GM19240 (cell line): ENCODE results near the gene TUBA4B.
A peak's percentile ranks its signal among the peaks of the same experiment; 100 is the strongest.
"Not testable (repeated sequence)": the region's sequence is repeated elsewhere in the genome, so short reads cannot be mapped to it uniquely, and the experiment has no call there.

Experiments
- DNase-seq: peaks from one replicate; pipeline ENCODE4 v3.0.0; 2011; ENCODE audit warnings: low spot score; ENCODE audit not compliant: insufficient read length

Gene TUBA4B

GRCh38 chr2:219290381-219291171, 37.5 kb downstream of the TUBA4B start:
- no peak for DNase-seq

- no peak for DNase-seq
Observed at GRCh38 chr2:219291394-219291793, 38.4 kb downstream of the TUBA4B start.

GRCh38 chr2:219291910-219292490, 39.0 kb downstream of the TUBA4B start:
- no peak for DNase-seq

- no peak for DNase-seq
Observed at GRCh38 chr2:219292616-219293015, 39.6 kb downstream of the TUBA4B start.

GRCh38 chr2:219293736-219294231, 40.7 kb downstream of the TUBA4B start:
- DNase-seq: no peak

- peak; percentile 96 for DNase-seq
Observed at GRCh38 chr2:219294356-219295351, 41.6 kb downstream of the TUBA4B start.

GRCh38 chr2:219296142-219296541, 43.1 kb downstream of the TUBA4B start:
- no peak for DNase-seq

- no peak for DNase-seq
Observed at GRCh38 chr2:219296631-219297391, 43.8 kb downstream of the TUBA4B start.

GRCh38 chr2:219297766-219298456, 44.9 kb downstream of the TUBA4B start:
- DNase-seq: no peak

- peak; percentile 91 for DNase-seq
Observed at GRCh38 chr2:219298759-219299371, 45.8 kb downstream of the TUBA4B start.

GRCh38 chr2:219299372-219299760, 46.3 kb downstream of the TUBA4B start:
- DNase-seq: no peak

- no peak for DNase-seq
Observed at GRCh38 chr2:219300022-219300421, 47.0 kb downstream of the TUBA4B start.

- no peak for DNase-seq
Observed at GRCh38 chr2:219302412-219302968, 49.4 kb downstream of the TUBA4B start.

- DNase-seq: no peak
Observed at GRCh38 chr2:219304223-219304622, 51.2 kb downstream of the TUBA4B start.

- no peak for DNase-seq
Observed at GRCh38 chr2:219306047-219306446, 53.0 kb downstream of the TUBA4B start.

- peak; percentile 59 for DNase-seq
Observed at GRCh38 chr2:219308142-219309101, 55.4 kb downstream of the TUBA4B start.

- DNase-seq: no peak
Observed at GRCh38 chr2:219309278-219309677, 56.2 kb downstream of the TUBA4B start, which contains the start of gene PTPRN. TSS of gene PTPRN (minus strand) at chr2:219309401. CDS start at chr2:219309332, 69 bp downstream.

GRCh38 chr2:219312683-219313263, 59.7 kb downstream of the TUBA4B start:
- not testable (repeated sequence) for DNase-seq
